Measurements from ENCODE around the gene FRMD4A.

The FRMD4A gene

GRCh38 chr10:13706604-13707003 is 624.1 kb downstream of the FRMD4A start:
- no peak overlapping the region for H3K27ac ChIP-seq (replicated peaks)
- no peak for TF ChIP-seq SPI1 (IDR thresholded peaks at IDR 0.05; ENCODE audit: borderline replicate concordance, low read depth)
- no peak for TF ChIP-seq POLR2AphosphoS5 (IDR thresholded peaks at IDR 0.05; ENCODE audit: low read depth)
- TF ChIP-seq REST (IDR thresholded peaks at IDR 0.05; ENCODE audit: insufficient replicate concordance, low read depth): no peak
- TF ChIP-seq GABPA (IDR thresholded peaks at IDR 0.05; ENCODE audit: low read depth): no peak
- TF ChIP-seq, protein P1, sequence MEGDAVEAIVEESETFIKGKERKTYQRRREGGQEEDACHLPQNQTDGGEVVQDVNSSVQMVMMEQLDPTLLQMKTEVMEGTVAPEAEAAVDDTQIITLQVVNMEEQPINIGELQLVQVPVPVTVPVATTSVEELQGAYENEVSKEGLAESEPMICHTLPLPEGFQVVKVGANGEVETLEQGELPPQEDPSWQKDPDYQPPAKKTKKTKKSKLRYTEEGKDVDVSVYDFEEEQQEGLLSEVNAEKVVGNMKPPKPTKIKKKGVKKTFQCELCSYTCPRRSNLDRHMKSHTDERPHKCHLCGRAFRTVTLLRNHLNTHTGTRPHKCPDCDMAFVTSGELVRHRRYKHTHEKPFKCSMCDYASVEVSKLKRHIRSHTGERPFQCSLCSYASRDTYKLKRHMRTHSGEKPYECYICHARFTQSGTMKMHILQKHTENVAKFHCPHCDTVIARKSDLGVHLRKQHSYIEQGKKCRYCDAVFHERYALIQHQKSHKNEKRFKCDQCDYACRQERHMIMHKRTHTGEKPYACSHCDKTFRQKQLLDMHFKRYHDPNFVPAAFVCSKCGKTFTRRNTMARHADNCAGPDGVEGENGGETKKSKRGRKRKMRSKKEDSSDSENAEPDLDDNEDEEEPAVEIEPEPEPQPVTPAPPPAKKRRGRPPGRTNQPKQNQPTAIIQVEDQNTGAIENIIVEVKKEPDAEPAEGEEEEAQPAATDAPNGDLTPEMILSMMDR (IDR thresholded peaks at IDR 0.05; ENCODE audit: insufficient read depth, low read length): no peak
- no peaks in the 10 kb centered on the region for H3K27me3 ChIP-seq (ENCODE audit: insufficient read depth, poor library complexity, severe bottlenecking)
- no peak overlapping the region for H3K4me3 ChIP-seq (replicated peaks; ENCODE audit: insufficient read depth, low read length)
- no peak for DNase-seq (ENCODE audit: low read depth in 1 of 2, low spot score in 1 of 2)

DNA sequence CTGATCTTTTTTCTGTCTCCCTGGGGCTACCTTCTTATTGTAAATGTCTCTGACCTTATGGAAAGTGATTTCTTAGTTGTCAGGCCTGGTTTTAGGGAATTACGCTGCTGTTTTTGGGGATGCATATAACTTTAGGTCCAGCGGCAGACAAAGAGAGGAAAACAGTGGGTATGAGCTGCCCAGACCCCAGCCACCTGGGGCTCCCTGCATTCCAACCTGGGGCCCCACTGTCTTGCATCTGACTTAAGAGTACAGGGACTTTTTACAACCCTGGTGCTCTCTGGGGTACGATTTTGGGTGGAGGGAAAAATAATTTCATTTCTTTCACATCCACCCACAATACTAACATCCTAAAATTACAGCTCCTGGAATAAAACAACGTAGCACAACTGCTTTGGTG is 624.5 kb downstream of the FRMD4A start:
- H3K27ac ChIP-seq (replicated peaks): no peak overlapping the region
- no peaks in the 10 kb centered on the region for H3K27me3 ChIP-seq (ENCODE audit: insufficient read depth, poor library complexity, severe bottlenecking)
- DNase-seq (ENCODE audit: low read depth in 1 of 2, low spot score in 1 of 2): no peak
- TF ChIP-seq POLR2AphosphoS5 (IDR thresholded peaks at IDR 0.05; ENCODE audit: low read depth): no peak
- TF ChIP-seq REST (IDR thresholded peaks at IDR 0.05; ENCODE audit: insufficient replicate concordance, low read depth): no peak
- no peak for TF ChIP-seq GABPA (IDR thresholded peaks at IDR 0.05; ENCODE audit: low read depth)
- TF ChIP-seq, protein P1 (IDR thresholded peaks at IDR 0.05; ENCODE audit: insufficient read depth, low read length): no peak
- no peak for TF ChIP-seq SPI1 (IDR thresholded peaks at IDR 0.05; ENCODE audit: borderline replicate concordance, low read depth)
- no peak overlapping the region for H3K4me3 ChIP-seq (replicated peaks; ENCODE audit: insufficient read depth, low read length)

DNA sequence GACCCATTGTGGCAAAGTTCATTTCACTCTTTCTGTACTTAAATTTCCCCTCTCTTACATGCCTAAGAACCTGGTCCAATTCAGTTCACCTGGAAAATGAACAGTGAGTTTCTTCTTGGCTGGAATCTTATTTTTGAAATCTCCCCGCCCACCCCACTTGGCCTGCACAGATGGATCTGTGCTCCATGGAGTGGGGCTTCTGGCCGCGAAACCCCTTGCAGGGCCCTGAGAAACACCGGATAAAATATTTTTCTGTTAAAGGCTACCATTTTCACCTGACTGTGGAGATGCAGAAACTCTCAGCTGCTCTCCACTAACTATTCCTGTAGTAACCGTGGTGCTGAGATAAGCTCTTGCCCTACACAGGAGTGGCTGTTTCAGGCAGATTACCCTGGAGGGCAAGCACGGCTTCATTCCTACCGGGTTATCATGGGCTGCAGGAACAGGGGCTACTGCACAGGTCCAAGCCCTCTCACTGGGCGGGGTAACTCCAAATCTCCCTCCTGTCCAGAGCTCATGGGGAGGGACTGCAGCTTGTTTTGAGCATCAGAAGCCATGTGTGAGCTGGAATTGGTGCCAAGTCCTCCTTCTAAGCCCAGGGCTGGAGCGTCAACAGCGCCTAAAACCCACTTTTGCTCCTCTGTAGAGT is 625.1 kb downstream of the FRMD4A start:
- no peak for DNase-seq (ENCODE audit: low read depth in 1 of 2, low spot score in 1 of 2)
- Histone ChIP-seq H3K4me3 (replicated peaks; ENCODE audit: insufficient read depth, low read length) (no peak overlapping the region), H3K27me3 (ENCODE audit: insufficient read depth, poor library complexity, severe bottlenecking) (no peaks in the 10 kb centered on the region), H3K27ac (replicated peaks) (no peak overlapping the region)
- TF ChIP-seq SPI1 (IDR thresholded peaks at IDR 0.05; ENCODE audit: borderline replicate concordance, low read depth) (no peak), POLR2AphosphoS5 (IDR thresholded peaks at IDR 0.05; ENCODE audit: low read depth) (no peak), GABPA (IDR thresholded peaks at IDR 0.05; ENCODE audit: low read depth) (no peak)

DNA sequence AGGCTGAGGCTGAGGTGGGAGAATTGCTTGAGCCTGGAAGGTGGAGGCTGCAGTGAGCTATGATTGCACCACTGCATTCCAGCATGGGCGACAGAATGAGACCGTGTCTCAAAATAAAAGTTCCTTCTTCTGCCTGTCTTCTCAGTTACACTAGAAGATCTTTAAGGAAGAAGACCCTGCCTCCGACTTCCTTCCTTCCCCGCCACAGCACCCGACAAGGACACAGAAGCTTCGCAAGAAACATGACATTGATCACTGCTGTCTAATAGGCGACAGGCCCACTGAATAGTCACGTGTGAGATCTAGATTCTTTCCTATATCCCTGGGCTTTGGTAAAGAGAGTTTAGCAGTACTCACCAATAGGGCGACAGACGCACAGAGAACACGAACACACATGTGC is 625.8 kb downstream of the FRMD4A start:
- Histone ChIP-seq H3K4me3 (replicated peaks; ENCODE audit: insufficient read depth, low read length) (no peak overlapping the region), H3K27me3 (ENCODE audit: insufficient read depth, poor library complexity, severe bottlenecking) (no peaks in the 10 kb centered on the region), H3K27ac (replicated peaks) (no peak overlapping the region)
- peak in 1 of 2 experiments; percentile 1 for DNase-seq (ENCODE audit: low read depth in 1 of 2, low spot score in 1 of 2)
- TF ChIP-seq SPI1 (IDR thresholded peaks at IDR 0.05; ENCODE audit: borderline replicate concordance, low read depth) (no peak), GABPA (IDR thresholded peaks at IDR 0.05; ENCODE audit: low read depth) (no peak), REST (IDR thresholded peaks at IDR 0.05; ENCODE audit: insufficient replicate concordance, low read depth) (no peak), POLR2AphosphoS5 (IDR thresholded peaks at IDR 0.05; ENCODE audit: low read depth) (no peak)
- TF ChIP-seq, protein P1 (IDR thresholded peaks at IDR 0.05; ENCODE audit: insufficient read depth, low read length): no peak

Data from HL-60 (cell line).